HFFc6 (cell line): ENCODE measurements around the gene CD276. TPM values are rescaled to one million over a fixed set of nuclear protein-coding genes. Genes with fewer than 3 reads are reported as not detected.

ENCODE experiments used
- DNase-seq: peaks from one replicate; pipeline ENCODE4 v3.0.0-alpha.2; 2018
- H3K27ac Mint-ChIP-seq: 2 replicates; pipeline ENCODE4 v1.8.0; 2020; ENCODE audit warnings: mild to moderate bottlenecking, mixed read lengths
- H3K27me3 Mint-ChIP-seq: 2 replicates; pipeline ENCODE4 v1.8.0; 2021; ENCODE audit warnings: mild to moderate bottlenecking, moderate library complexity, mixed read lengths; ENCODE audit not compliant: insufficient read depth
- H3K36me3 Mint-ChIP-seq: 2 replicates; pipeline ENCODE4 v1.8.0; 2021; ENCODE audit warnings: low read depth, mixed read lengths
- H3K4me1 Mint-ChIP-seq: 2 replicates; pipeline ENCODE4 v1.8.0; 2020; ENCODE audit warnings: low read depth, mixed read lengths
- H3K4me3 Mint-ChIP-seq: 2 replicates; pipeline ENCODE4 v1.8.0; 2020; ENCODE audit warnings: mild to moderate bottlenecking, moderate library complexity, mixed read lengths
- H3K9me3 Mint-ChIP-seq: 2 replicates; pipeline ENCODE4 v1.8.0; 2020; ENCODE audit warnings: mild to moderate bottlenecking, mixed read lengths
- total RNA-seq, 6 experiments: library from RNA; stranded (reverse); fragmentation: NEBNext Ultra II Directional; extraction: Animal tissue kit (Norgen Biotek cat#: 25700); gene quantifications; 2 replicates in 1 of 6; 3 replicates in 5 of 6; pipeline ENCODE4 v1.2.3, GENCODE V29; 2021
- TF ChIP-seq, protein P1 (sequence below): fragments of 200-600 bp; sonication (generic); IDR thresholded peaks from 2 replicates; pipeline ENCODE4 v1.5.0; 2021; ENCODE audit warnings: antibody characterized with exemption, mild to moderate bottlenecking

The CD276 gene
- total RNA-seq, 6 experiments from 2014 or later = 86.5 to 121 (median 105) TPM

DNA sequence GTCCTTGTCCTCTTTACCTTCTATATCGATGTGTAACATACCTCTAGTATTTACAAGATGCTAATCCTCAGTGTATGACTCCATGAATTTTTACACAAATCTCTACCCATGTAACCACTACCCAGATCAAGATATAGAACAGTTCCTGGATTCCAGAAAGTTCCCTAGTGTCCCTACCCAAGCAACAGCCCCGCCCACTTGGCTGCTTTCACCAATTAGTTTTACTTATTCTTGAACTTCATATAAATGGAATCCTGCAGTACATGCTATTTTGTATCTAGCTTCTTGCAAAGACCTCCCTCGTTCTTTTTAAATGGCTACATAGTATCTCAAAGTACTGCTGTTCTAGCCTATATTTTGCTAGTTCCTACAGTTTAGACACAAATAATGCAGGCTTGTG, 33.0 kb downstream of the CD276 start:
- H3K36me3 Mint-ChIP-seq = peaks cover 16% of the 10 kb centered on the region
- no peaks in the 10 kb centered on the region for H3K4me1 Mint-ChIP-seq
- no peaks in the 10 kb centered on the region for H3K9me3 Mint-ChIP-seq
- no peak overlapping the region for H3K4me3 Mint-ChIP-seq
- H3K27me3 Mint-ChIP-seq = peaks cover 13% of the 10 kb centered on the region
- no peak for DNase-seq
- TF ChIP-seq, protein P1, sequence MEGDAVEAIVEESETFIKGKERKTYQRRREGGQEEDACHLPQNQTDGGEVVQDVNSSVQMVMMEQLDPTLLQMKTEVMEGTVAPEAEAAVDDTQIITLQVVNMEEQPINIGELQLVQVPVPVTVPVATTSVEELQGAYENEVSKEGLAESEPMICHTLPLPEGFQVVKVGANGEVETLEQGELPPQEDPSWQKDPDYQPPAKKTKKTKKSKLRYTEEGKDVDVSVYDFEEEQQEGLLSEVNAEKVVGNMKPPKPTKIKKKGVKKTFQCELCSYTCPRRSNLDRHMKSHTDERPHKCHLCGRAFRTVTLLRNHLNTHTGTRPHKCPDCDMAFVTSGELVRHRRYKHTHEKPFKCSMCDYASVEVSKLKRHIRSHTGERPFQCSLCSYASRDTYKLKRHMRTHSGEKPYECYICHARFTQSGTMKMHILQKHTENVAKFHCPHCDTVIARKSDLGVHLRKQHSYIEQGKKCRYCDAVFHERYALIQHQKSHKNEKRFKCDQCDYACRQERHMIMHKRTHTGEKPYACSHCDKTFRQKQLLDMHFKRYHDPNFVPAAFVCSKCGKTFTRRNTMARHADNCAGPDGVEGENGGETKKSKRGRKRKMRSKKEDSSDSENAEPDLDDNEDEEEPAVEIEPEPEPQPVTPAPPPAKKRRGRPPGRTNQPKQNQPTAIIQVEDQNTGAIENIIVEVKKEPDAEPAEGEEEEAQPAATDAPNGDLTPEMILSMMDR = no peak
- H3K27ac Mint-ChIP-seq = no peak overlapping the region

DNA sequence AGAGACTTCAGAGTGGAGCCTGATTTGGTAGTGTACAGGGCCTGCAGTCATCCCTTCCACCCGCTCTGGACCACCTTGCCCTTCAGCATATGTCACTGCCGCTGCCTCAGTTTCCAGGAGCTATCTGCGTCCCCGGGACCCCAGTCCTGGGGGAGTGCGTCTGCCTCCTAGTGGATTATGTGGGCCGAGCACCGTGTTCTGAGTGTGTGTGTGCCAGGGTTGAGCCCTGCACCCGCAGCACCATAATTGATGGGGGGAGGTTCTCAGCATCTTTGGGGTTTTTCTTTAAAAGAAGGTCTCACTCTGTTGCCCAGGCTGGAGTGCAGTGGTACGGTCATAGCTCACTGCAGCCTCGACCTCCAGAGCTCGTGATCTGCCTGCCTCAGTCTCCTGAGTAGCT, 33.6 kb downstream of the CD276 start:
- Mint-ChIP-seq H3K4me3 (no peak overlapping the region), H3K9me3 (no peaks in the 10 kb centered on the region), H3K27ac (no peak overlapping the region), H3K36me3 (peaks cover 16% of the 10 kb centered on the region), H3K4me1 (no peaks in the 10 kb centered on the region), H3K27me3 (peaks cover 15% of the 10 kb centered on the region)
- DNase-seq = no peak
- TF ChIP-seq, protein P1 = peak; percentile 45; the same call in 1 of the 2 replicates

DNA sequence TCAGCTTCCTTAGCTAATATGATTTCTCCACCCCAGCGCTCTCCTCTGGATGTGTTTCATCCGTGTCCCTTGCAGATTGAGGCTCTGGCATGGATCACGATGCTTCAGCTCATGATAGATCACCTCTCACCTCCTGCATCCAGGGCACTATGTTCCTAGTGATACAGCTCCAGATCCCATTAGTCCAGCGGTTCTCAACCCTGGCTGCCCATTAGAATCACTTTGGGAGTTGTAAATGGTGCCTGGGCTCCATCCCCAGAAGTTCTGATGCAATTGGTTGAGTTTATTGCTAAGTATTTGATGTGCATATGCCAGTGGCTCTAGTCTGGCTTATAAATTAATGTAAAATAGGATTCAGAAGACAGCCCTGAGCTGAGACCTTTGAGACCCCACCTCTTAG, 34.5 kb downstream of the CD276 start:
- TF ChIP-seq, protein P1 = no peak
- no peak for DNase-seq
- H3K4me1 Mint-ChIP-seq = no peaks in the 10 kb centered on the region
- H3K36me3 Mint-ChIP-seq = peaks cover 7% of the 10 kb centered on the region
- H3K4me3 Mint-ChIP-seq = no peak overlapping the region
- no peaks in the 10 kb centered on the region for H3K9me3 Mint-ChIP-seq
- H3K27me3 Mint-ChIP-seq = peaks cover 14% of the 10 kb centered on the region
- no peak overlapping the region for H3K27ac Mint-ChIP-seq

DNA sequence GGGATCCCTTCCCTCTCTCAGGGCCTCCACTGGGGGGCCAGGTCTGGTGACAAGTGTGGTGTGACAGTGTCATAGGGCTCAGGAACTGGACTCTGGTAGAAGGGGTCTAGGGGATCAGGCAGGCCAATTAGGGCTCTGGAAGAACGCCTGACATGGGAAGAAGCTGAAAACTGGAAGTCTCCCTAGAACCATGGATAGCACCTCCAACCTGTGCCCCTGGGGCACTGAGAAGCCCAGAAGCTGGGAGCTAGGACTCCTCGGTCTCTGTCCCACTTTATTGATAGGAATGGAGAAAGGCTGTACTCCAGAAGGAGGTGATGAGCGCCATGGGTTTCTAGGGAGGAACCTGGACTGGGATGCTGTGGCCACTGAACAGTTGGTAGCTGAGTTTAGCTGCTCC, 38.2 kb downstream of the CD276 start:
- Mint-ChIP-seq H3K36me3 (no peaks in the 10 kb centered on the region), H3K27ac (no peak overlapping the region), H3K4me3 (no peak overlapping the region), H3K27me3 (peaks cover 19% of the 10 kb centered on the region), H3K9me3 (no peaks in the 10 kb centered on the region), H3K4me1 (peaks cover 11% of the 10 kb centered on the region)
- TF ChIP-seq, protein P1 = no peak
- DNase-seq = no peak

DNA sequence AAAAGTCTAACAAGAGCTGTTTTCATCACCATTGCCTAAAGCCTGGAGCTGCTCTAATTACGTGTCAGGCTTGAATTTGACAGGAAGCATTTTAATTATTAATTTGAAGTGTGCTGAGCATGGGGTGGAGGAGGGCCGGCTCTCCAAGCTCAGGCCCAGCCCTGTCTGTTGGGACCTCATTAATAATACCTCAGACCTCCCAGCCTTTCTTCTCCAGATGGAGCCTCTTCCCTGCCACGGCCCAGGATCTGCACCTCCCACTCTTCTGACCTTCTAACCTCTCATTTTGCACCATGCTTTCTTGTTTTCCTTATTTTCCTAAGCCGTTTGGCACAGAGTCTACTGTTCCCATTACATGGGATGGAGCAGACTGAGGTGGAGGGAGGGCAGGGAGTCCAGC, 39.0 kb downstream of the CD276 start:
- no peaks in the 10 kb centered on the region for H3K36me3 Mint-ChIP-seq
- no peak for DNase-seq

More for the DNA sequence above, 39.0 kb downstream of the CD276 start:
- H3K27me3 Mint-ChIP-seq = peaks cover 19% of the 10 kb centered on the region
- TF ChIP-seq, protein P1 = no peak
- no peaks in the 10 kb centered on the region for H3K9me3 Mint-ChIP-seq
- no peak overlapping the region for H3K4me3 Mint-ChIP-seq
- H3K27ac Mint-ChIP-seq = no peak overlapping the region
- H3K4me1 Mint-ChIP-seq = peaks cover 17% of the 10 kb centered on the region
